ENCODE measurements around the gene DMRT1. TPM values are rescaled to one million over a fixed set of nuclear protein-coding genes. Genes with fewer than 3 reads are reported as not detected.

DMRT1 gene
- total RNA-seq, 1 donor from 2014 or later = not detected

DNA sequence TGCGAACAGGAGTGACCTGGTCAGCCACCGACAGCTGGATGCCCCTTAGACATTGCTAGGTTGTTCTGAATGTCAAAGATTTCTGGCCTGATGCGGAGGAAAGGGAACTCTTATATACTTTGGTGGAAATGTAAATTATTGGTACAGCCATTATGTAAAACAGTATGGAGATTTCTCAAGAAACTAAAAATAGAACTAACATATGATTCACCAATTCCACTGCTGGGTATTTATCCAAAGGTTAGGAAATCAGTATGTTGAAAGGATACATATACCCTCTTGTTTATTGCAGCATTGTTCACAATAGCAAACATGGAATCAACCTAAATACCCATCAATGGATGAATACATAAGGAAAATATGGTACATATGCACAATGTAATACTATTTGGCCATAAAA, 166.7 kb downstream of the DMRT1 start:
- Histone ChIP-seq H3K4me3 (no peak overlapping the region), H3K36me3 (no peaks in the 10 kb centered on the region), H3K27me3 (no peaks in the 10 kb centered on the region), H3K4me1 (no peaks in the 10 kb centered on the region), H3K9me3 (no peaks in the 10 kb centered on the region), H3K27ac (no peak overlapping the region)
- intact Hi-C loops (cut with DNase I) = loop anchor here (2.0 to 5.0 kb wide), 3 partner anchors 111 to 621 kb away; no protein-coding TSS in a partner anchor
- no peak for DNase-seq (ENCODE audit: low spot score in 2 of 2)
- TF ChIP-seq, protein P1, sequence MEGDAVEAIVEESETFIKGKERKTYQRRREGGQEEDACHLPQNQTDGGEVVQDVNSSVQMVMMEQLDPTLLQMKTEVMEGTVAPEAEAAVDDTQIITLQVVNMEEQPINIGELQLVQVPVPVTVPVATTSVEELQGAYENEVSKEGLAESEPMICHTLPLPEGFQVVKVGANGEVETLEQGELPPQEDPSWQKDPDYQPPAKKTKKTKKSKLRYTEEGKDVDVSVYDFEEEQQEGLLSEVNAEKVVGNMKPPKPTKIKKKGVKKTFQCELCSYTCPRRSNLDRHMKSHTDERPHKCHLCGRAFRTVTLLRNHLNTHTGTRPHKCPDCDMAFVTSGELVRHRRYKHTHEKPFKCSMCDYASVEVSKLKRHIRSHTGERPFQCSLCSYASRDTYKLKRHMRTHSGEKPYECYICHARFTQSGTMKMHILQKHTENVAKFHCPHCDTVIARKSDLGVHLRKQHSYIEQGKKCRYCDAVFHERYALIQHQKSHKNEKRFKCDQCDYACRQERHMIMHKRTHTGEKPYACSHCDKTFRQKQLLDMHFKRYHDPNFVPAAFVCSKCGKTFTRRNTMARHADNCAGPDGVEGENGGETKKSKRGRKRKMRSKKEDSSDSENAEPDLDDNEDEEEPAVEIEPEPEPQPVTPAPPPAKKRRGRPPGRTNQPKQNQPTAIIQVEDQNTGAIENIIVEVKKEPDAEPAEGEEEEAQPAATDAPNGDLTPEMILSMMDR (IDR thresholded peaks at IDR 0.05) = no peak

GRCh38 chr9:1009101-1009707, 167.7 kb downstream of the DMRT1 start:
- DNase-seq (ENCODE audit: low spot score in 2 of 2) = peak; percentile 12 to 87

DNA sequence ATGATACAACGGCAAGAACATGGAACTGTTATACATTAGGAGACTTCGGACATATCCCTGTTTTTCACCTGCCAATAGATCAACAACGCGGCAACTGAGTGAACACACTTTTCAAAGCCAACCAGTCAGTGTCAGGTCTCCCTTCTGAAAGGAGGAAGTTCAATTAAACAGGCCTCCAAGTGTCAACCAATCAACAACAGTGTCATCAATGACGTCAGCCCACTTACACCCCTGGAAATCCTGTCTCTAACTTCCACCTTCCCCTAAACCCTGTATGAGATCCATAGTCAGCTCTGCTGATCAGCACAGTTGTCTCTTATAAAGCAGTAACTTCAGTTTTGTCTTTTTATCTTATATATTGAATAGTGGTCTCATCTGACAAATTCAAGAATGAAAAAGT, 171.5 kb downstream of the DMRT1 start:
- TF ChIP-seq, protein P1 (IDR thresholded peaks at IDR 0.05) = no peak
- intact Hi-C loops (cut with DNase I) = no loop called here
- Histone ChIP-seq H3K27me3 (no peaks in the 10 kb centered on the region), H3K36me3 (no peaks in the 10 kb centered on the region), H3K27ac (no peak overlapping the region), H3K4me3 (no peak overlapping the region), H3K9me3 (no peaks in the 10 kb centered on the region), H3K4me1 (no peaks in the 10 kb centered on the region)
- DNase-seq (ENCODE audit: low spot score in 2 of 2) = no peak

More at GRCh38 chr9:1009101-1009707, 167.7 kb downstream of the DMRT1 start:
- H3K4me1 ChIP-seq = no peaks in the 10 kb centered on the region
- no peaks in the 10 kb centered on the region for H3K36me3 ChIP-seq
- no peaks in the 10 kb centered on the region for H3K9me3 ChIP-seq
- H3K27ac ChIP-seq = no peak overlapping the region
- intact Hi-C loops (cut with DNase I) = loop anchor here (2.0 to 5.0 kb wide), 3 partner anchors 112 to 622 kb away; no protein-coding TSS in a partner anchor
- TF ChIP-seq, protein P1 (IDR thresholded peaks at IDR 0.05) = peak; percentile 79 to 95 (median 90)
- H3K27me3 ChIP-seq = no peaks in the 10 kb centered on the region
- H3K4me3 ChIP-seq = no peak overlapping the region

GRCh38 chr9:1014225-1014624, 172.7 kb downstream of the DMRT1 start:
- no peaks in the 10 kb centered on the region for H3K27me3 ChIP-seq
- no peak overlapping the region for H3K4me3 ChIP-seq
- intact Hi-C loops (cut with DNase I) = no loop called here
- H3K9me3 ChIP-seq = no peaks in the 10 kb centered on the region
- TF ChIP-seq, protein P1 (IDR thresholded peaks at IDR 0.05) = no peak
- H3K36me3 ChIP-seq = no peaks in the 10 kb centered on the region
- H3K4me1 ChIP-seq = no peaks in the 10 kb centered on the region
- DNase-seq (ENCODE audit: low spot score in 2 of 2) = no peak
- no peak overlapping the region for H3K27ac ChIP-seq

- no peak overlapping the region for H3K4me3 ChIP-seq
- DNase-seq (ENCODE audit: low spot score in 2 of 2) = no peak
- TF ChIP-seq, protein P1 (IDR thresholded peaks at IDR 0.05) = no peak
- H3K4me1 ChIP-seq = no peaks in the 10 kb centered on the region
- H3K27me3 ChIP-seq = no peaks in the 10 kb centered on the region
- intact Hi-C loops (cut with DNase I) = no loop called here
- H3K9me3 ChIP-seq = no peaks in the 10 kb centered on the region
- H3K36me3 ChIP-seq = no peaks in the 10 kb centered on the region
- no peak overlapping the region for H3K27ac ChIP-seq
These were observed 173.1 kb downstream of the DMRT1 start for GRCh38 chr9:1014640-1015039.
